Neural progenitor cell (in vitro differentiated cells): ENCODE measurements around the gene MYMK. TPM values are rescaled to one million over a fixed set of nuclear protein-coding genes. Genes with fewer than 3 reads are reported as not detected.
A peak's percentile ranks its signal among the peaks of the same experiment; 100 is the strongest.

Experiments
- DNase-seq: peaks from one replicate; pipeline ENCODE4 v3.0.0-alpha.2; 2016; ENCODE audit warnings: low spot score
- H2AFZ ChIP-seq: fragments of 200-600 bp; sonication (generic); replicated peaks from 2 replicates; pipeline ENCODE4 v1.6.1; 2016; ENCODE audit warnings: antibody characterized with exemption
- H3F3A ChIP-seq: fragments of 200-600 bp; sonication (generic); 2 replicates; pipeline ENCODE4 v1.6.1; 2016; ENCODE audit warnings: antibody characterized with exemption, low read depth
- H3K27ac ChIP-seq: fragments of 200-600 bp; sonication (generic); 2 replicates; pipeline ENCODE4 v1.5.1; 2016; ENCODE audit warnings: mild to moderate bottlenecking
- H3K27me3 ChIP-seq: fragments of 200-600 bp; sonication (generic); 2 replicates; pipeline ENCODE4 v1.6.1; 2016; ENCODE audit warnings: mild to moderate bottlenecking, moderate library complexity
- H3K36me3 ChIP-seq: fragments of 200-600 bp; sonication (generic); 2 replicates; pipeline ENCODE4 v1.5.1; 2016
- H3K4me1 ChIP-seq: fragments of 200-600 bp; sonication (generic); 2 replicates; pipeline ENCODE4 v1.6.1; 2016; ENCODE audit warnings: mixed run types
- H3K4me2 ChIP-seq: fragments of 200-600 bp; sonication (generic); 2 replicates; pipeline ENCODE4 v1.6.1; 2016
- H3K4me3 ChIP-seq: fragments of 200-600 bp; sonication (generic); 2 replicates; pipeline ENCODE4 v1.5.1; 2016
- H3K79me2 ChIP-seq: fragments of 200-600 bp; sonication (generic); 2 replicates; pipeline ENCODE4 v1.6.1; 2016; ENCODE audit warnings: low read depth
- H3K9ac ChIP-seq: fragments of 200-600 bp; sonication (generic); 2 replicates; pipeline ENCODE4 v1.6.1; 2016
- H3K9me3 ChIP-seq: fragments of 200-600 bp; sonication (generic); 2 replicates; pipeline ENCODE4 v1.5.1; 2016; ENCODE audit warnings: low read depth
- H4K20me1 ChIP-seq: fragments of 200-600 bp; sonication (generic); 2 replicates; pipeline ENCODE4 v1.6.1; 2016; ENCODE audit warnings: low read depth
- H3K27ac Mint-ChIP-seq: 3 replicates; pipeline ENCODE4 v1.8.0; 2021; ENCODE audit warnings: mixed read lengths
- H3K27me3 Mint-ChIP-seq: 2 replicates; pipeline ENCODE4 v1.8.0; 2022; ENCODE audit warnings: low read depth, mild to moderate bottlenecking, inconsistent platforms, moderate library complexity, mixed read lengths; ENCODE audit not compliant: insufficient read depth
- H3K36me3 Mint-ChIP-seq: 3 replicates; pipeline ENCODE4 v1.8.0; 2021; ENCODE audit warnings: mixed read lengths
- H3K4me1 Mint-ChIP-seq: 3 replicates; pipeline ENCODE4 v1.8.0; 2021; ENCODE audit warnings: mixed read lengths
- H3K4me3 Mint-ChIP-seq: 3 replicates; pipeline ENCODE4 v1.8.0; 2021; ENCODE audit warnings: mild to moderate bottlenecking, moderate library complexity, mixed read lengths
- H3K9me3 Mint-ChIP-seq: 3 replicates; pipeline ENCODE4 v1.8.0; 2020; ENCODE audit warnings: mixed read lengths
- CTCF ChIP-seq: fragments of 200-600 bp; sonication (generic); IDR thresholded peaks from 2 replicates; pipeline ENCODE4 v1.5.1; 2017; ENCODE audit warnings: antibody characterized with exemption, mild to moderate bottlenecking
- EZH2 ChIP-seq: fragments of 200-600 bp; sonication (generic); IDR thresholded peaks from 2 replicates; pipeline ENCODE4 v1.6.1; 2017; ENCODE audit warnings: antibody characterized with exemption, mild to moderate bottlenecking, moderate library complexity
- EZH2phosphoT487 ChIP-seq: fragments of 200-600 bp; sonication (generic); IDR thresholded peaks from 2 replicates; pipeline ENCODE4 v1.6.1; 2017; ENCODE audit warnings: antibody characterized with exemption
- total RNA-seq: library from RNA; depleted of rRNA; stranded (reverse); fragments of >200 nt; gene quantifications from 2 replicates; pipeline ENCODE4 v1.2.3, GENCODE V29; 2015; ENCODE audit warnings: low replicate concordance

Gene MYMK
- total RNA-seq, 1 donor from 2014 or later: not detected

- no peaks in the 10 kb centered on the region for H3K36me3 Mint-ChIP-seq
- TF ChIP-seq EZH2 (no peak), EZH2phosphoT487 (no peak), CTCF (no peak)
- H3K27ac Mint-ChIP-seq: peak overlapping the region; percentile 1
- Histone ChIP-seq H3K36me3 (no peaks in the 10 kb centered on the region), H3K79me2 (no peaks in the 10 kb centered on the region), H3K4me3 (no peak overlapping the region), H3K27ac (no peak overlapping the region), H3K9ac (no peak overlapping the region), H3K4me1 (peaks cover 4% of the 10 kb centered on the region), H2AFZ (no peak overlapping the region), H3F3A (peaks cover 3% of the 10 kb centered on the region), H3K4me2 (no peak overlapping the region), H3K9me3 (no peaks in the 10 kb centered on the region), H4K20me1 (no peaks in the 10 kb centered on the region), H3K27me3 (peaks cover 23% of the 10 kb centered on the region)
- H3K9me3 Mint-ChIP-seq: no peaks in the 10 kb centered on the region
- H3K4me1 Mint-ChIP-seq: peaks cover 7% of the 10 kb centered on the region
- no peak overlapping the region for H3K4me3 Mint-ChIP-seq
- DNase-seq: no peak
- H3K27me3 Mint-ChIP-seq: peaks cover 10% of the 10 kb centered on the region
Measured at GRCh38 chr9:133483611-133484010, 41.1 kb downstream of the MYMK start.

GRCh38 chr9:133478851-133479711 lies 45.7 kb downstream of the MYMK start, which contains the start of gene SLC2A6:
Gene SLC2A6 (minus strand): TSS chr9:133479099. CDS start chr9:133479059, 40 bp downstream.
- Histone ChIP-seq H3K4me2 (peak within 1 kb of the TSS; percentile 78), H3K27ac (no peak within 1 kb of the TSS), H3K4me1 (peaks cover 10% of the 10 kb centered on the region), H3K9me3 (no peaks in the 10 kb centered on the region), H3K36me3 (no peaks in the 10 kb centered on the region), H3K79me2 (peaks cover 8% of the 10 kb centered on the region), H3F3A (peaks cover 3% of the 10 kb centered on the region), H2AFZ (peak within 1 kb of the TSS; percentile 99), H3K4me3 (peak within 1 kb of the TSS; percentile 51), H4K20me1 (no peaks in the 10 kb centered on the region), H3K9ac (peak within 1 kb of the TSS; percentile 30), H3K27me3 (peaks cover 23% of the 10 kb centered on the region)
- peak; percentile 97 for DNase-seq
- H3K27me3 Mint-ChIP-seq: peaks cover 6% of the 10 kb centered on the region
- H3K36me3 Mint-ChIP-seq: no peaks in the 10 kb centered on the region
- no peak for TF ChIP-seq CTCF
- no peak for TF ChIP-seq EZH2phosphoT487
- TF ChIP-seq EZH2: no peak
- no peaks in the 10 kb centered on the region for H3K9me3 Mint-ChIP-seq
- no peak within 1 kb of the TSS for H3K27ac Mint-ChIP-seq
- H3K4me1 Mint-ChIP-seq: peaks cover 8% of the 10 kb centered on the region
- H3K4me3 Mint-ChIP-seq: peak within 1 kb of the TSS; percentile 84

DNA sequence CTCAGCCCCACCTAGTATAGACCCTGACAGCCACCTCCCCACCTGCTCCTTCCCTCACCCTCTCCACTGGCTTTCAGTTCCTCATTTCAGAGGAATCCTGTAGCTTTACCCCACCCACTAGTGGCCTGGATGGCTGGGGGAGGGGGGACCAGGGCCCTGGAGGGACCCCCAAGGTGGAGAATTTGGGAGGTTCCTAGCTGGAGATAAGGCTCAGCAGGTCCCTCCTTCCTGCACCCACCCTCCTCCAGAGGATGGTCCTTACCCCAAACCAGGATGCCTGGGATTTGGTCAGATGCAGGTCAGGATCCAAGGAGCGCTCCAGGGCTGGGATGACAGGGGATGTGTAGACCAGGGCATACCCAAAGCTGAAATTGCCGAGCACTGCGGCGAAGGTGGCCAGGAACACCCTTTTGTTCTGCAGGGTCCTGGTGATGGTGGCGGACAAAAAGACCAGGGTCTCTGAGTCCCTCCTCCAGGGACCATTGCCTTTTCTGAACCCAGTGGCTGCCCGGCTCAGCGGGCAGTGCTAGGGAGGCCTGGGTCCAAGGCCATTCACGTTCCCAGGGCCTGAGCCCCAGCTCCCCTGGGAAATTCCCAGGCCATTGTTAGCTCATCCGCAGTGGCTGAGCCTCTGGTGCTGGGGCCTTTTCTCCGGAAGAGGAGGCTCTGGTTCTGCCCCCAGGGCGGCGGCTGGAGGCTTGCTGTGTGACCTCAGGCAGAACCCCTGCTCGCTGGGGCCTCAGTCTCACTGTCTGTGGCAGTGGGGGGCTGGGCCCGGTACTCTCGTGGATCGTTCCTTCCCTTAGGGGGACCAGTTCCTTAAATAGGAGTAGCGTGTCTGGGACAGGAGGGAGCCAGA lies 46.5 kb downstream of the MYMK start:
- H3K9ac ChIP-seq: peak overlapping the region; percentile 30
- Mint-ChIP-seq H3K27ac (no peak overlapping the region), H3K4me1 (peaks cover 8% of the 10 kb centered on the region)

More for the DNA sequence above, 46.5 kb downstream of the MYMK start:
- Histone ChIP-seq H3K4me1 (peaks cover 10% of the 10 kb centered on the region), H3K4me2 (peak overlapping the region; percentile 78), H3K27ac (no peak overlapping the region), H3F3A (peaks cover 3% of the 10 kb centered on the region), H3K4me3 (peak overlapping the region; percentile 51), H2AFZ (peak overlapping the region; percentile 74), H3K79me2 (peaks cover 8% of the 10 kb centered on the region), H3K9me3 (no peaks in the 10 kb centered on the region), H4K20me1 (no peaks in the 10 kb centered on the region), H3K36me3 (no peaks in the 10 kb centered on the region), H3K27me3 (peaks cover 23% of the 10 kb centered on the region)
- H3K4me3 Mint-ChIP-seq: peak overlapping the region; percentile 82
- no peaks in the 10 kb centered on the region for H3K36me3 Mint-ChIP-seq
- peaks cover 6% of the 10 kb centered on the region for H3K27me3 Mint-ChIP-seq
- peak; percentile 65 for DNase-seq
- no peak for TF ChIP-seq EZH2phosphoT487
- no peak for TF ChIP-seq EZH2
- no peak for TF ChIP-seq CTCF
- H3K9me3 Mint-ChIP-seq: no peaks in the 10 kb centered on the region
